Stimulated activated CD4-positive, alpha-beta T cell treated with anti-CD3 and anti-CD28 coated beads, Interleukin-15, amount 100 ng/mL, for 24 hours (primary cell): ENCODE data around the gene LYVE1.

Experiments used
- DNase-seq: peaks from one replicate; pipeline ENCODE4 v3.0.0-alpha.2; 2020

LYVE1 gene

GRCh38 chr11:10551845-10552352 is 16.6 kb downstream of the LYVE1 start:
- no peak for DNase-seq

- DNase-seq: no peak
Observed at GRCh38 chr11:10551290-10551592, 17.2 kb downstream of the LYVE1 start.

GRCh38 chr11:10550503-10551289 is 17.8 kb downstream of the LYVE1 start:
- no peak for DNase-seq

GRCh38 chr11:10544491-10545465 is 23.7 kb downstream of the LYVE1 start:
- no peak for DNase-seq

- no peak for DNase-seq
Observed at GRCh38 chr11:10543782-10544181, 24.7 kb downstream of the LYVE1 start.

GRCh38 chr11:10542776-10543175 is 25.7 kb downstream of the LYVE1 start:
- DNase-seq: no peak

- DNase-seq: no peak
Observed at GRCh38 chr11:10541561-10541930, 26.9 kb downstream of the LYVE1 start.

GRCh38 chr11:10540915-10541560 is 27.4 kb downstream of the LYVE1 start, which contains the start of gene RNF141:
TSS of gene RNF141 (minus strand) at chr11:10541187. CDS start at chr11:10534158, 7,029 bp downstream.
- DNase-seq: peak; percentile 98

GRCh38 chr11:10540546-10540914 is 27.9 kb downstream of the LYVE1 start:
- no peak for DNase-seq

- no peak for DNase-seq
Observed at GRCh38 chr11:10539339-10539738, 29.1 kb downstream of the LYVE1 start.

GRCh38 chr11:10538924-10539323 is 29.5 kb downstream of the LYVE1 start:
- DNase-seq: no peak

GRCh38 chr11:10537600-10537999 is 30.9 kb downstream of the LYVE1 start:
- no peak for DNase-seq

- DNase-seq: no peak
Observed at GRCh38 chr11:10534316-10534715, 34.1 kb downstream of the LYVE1 start.

GRCh38 chr11:10533323-10533722 is 35.1 kb downstream of the LYVE1 start:
- DNase-seq: no peak

- no peak for DNase-seq
Observed at GRCh38 chr11:10532526-10532925, 35.9 kb downstream of the LYVE1 start.

GRCh38 chr11:10529279-10529678 is 39.2 kb downstream of the LYVE1 start:
- no peak for DNase-seq

- DNase-seq: no peak
Observed at GRCh38 chr11:10528121-10528520, 40.3 kb downstream of the LYVE1 start.

- DNase-seq: no peak
Observed at GRCh38 chr11:10526974-10527918, 41.2 kb downstream of the LYVE1 start.

- DNase-seq: no peak
Observed at GRCh38 chr11:10524471-10524870, 44.0 kb downstream of the LYVE1 start.

GRCh38 chr11:10522921-10523320 is 45.5 kb downstream of the LYVE1 start:
- no peak for DNase-seq

- no peak for DNase-seq
Observed at GRCh38 chr11:10522276-10522675, 46.2 kb downstream of the LYVE1 start.

GRCh38 chr11:10520562-10520961 is 47.9 kb downstream of the LYVE1 start:
- DNase-seq: no peak
